GM12878 (cell line): ENCODE results near the gene FRMD3. TPM values are rescaled to one million over a fixed set of nuclear protein-coding genes. Genes with fewer than 3 reads are reported as not detected.

Experiments
- ATAC-seq: fragments of 200-7000 bp; cut with Tn5 transposase; 3 replicates; pipeline ENCODE4 v1.9.1; 2020; ENCODE audit warnings: mild to moderate bottlenecking, moderate library complexity
- BruUV-seq: library from RNA; stranded (reverse); fragments of 400-500 nt; replicated peaks from 2 replicates; lab custom pipeline; 2021; lab: Mats Ljungman, UMichigan
- CTCF ChIA-PET: fragments of 300-600 bp; sonication (Branson Sonifier 250); formaldehyde crosslinking; extraction: SDS; loops from one replicate; lab custom pipeline; 2021; ENCODE audit warnings: inconsistent platforms; lab: Yijun Ruan, JAX
- POLR2A ChIA-PET: fragments of 350-600 bp; formaldehyde crosslinking; extraction: SDS; loops from one replicate; lab custom pipeline; 2021; ENCODE audit warnings: inconsistent platforms; lab: Charles Lee
- RAD21 ChIA-PET: fragments of 300-600 bp; sonication (Branson Sonifier 250); formaldehyde crosslinking; loops from one replicate; lab custom pipeline; 2023; ENCODE audit warnings: antibody characterized with exemption; ENCODE audit not compliant: unreplicated experiment; lab: Charles Lee
- SMC1A ChIA-PET: fragments of 300-600 bp; sonication (Branson Sonifier 250); formaldehyde crosslinking; loops from one replicate; lab custom pipeline; 2023; ENCODE audit not compliant: unreplicated experiment, uncharacterized antibody; lab: Charles Lee
- DNase-seq: peaks from one replicate; pipeline ENCODE4 v3.0.0-alpha.2; 2011; ENCODE audit warnings: low read depth, low spot score
- FAIRE-seq: peaks from 3 replicates; lab custom pipeline; 2011; peaks lifted over from hg19 to GRCh38; lab: Jason Lieb, UNC
- H2AFZ ChIP-seq: 2 replicates; pipeline ENCODE4 v1.6.0; 2011; ENCODE audit warnings: low read depth, low read length, control low read depth; ENCODE audit not compliant: control insufficient read depth
- H3K27ac ChIP-seq: 2 replicates; pipeline ENCODE4 v1.5.1; 2011; ENCODE audit warnings: control low read depth; ENCODE audit not compliant: control insufficient read depth, insufficient read depth
- H3K27me3 ChIP-seq, 2 experiments: replicated peaks in 1 of 2; 2 replicates each; pipeline versions ENCODE4 v1.6.0 to v1.6.1; 2011; ENCODE audit warnings: low read length in 1 of 2; ENCODE audit not compliant: control insufficient read depth in 2 of 2, insufficient read depth in 2 of 2
- H3K36me3 ChIP-seq, 2 experiments: 2 replicates each; pipeline ENCODE4 v1.5.1; 2011; ENCODE audit warnings: low read length in 1 of 2; ENCODE audit not compliant: control insufficient read depth in 2 of 2, insufficient read depth in 2 of 2
- H3K4me1 ChIP-seq: 2 replicates; pipeline ENCODE4 v1.6.1; 2011; ENCODE audit warnings: mild to moderate bottlenecking, low read length, moderate library complexity, mixed read lengths; ENCODE audit not compliant: control insufficient read depth, insufficient read depth
- H3K4me2 ChIP-seq: 2 replicates; pipeline ENCODE4 v1.6.0; 2011; ENCODE audit warnings: control low read depth; ENCODE audit not compliant: control insufficient read depth, insufficient read depth
- H3K4me3 ChIP-seq: fragments of 200-600 bp; sonication (generic); 2 replicates; pipeline ENCODE4 v1.5.1; 2016
- H3K79me2 ChIP-seq: 2 replicates; pipeline ENCODE4 v1.6.0; 2011; ENCODE audit warnings: low read length; ENCODE audit not compliant: control insufficient read depth, insufficient read depth
- H3K9ac ChIP-seq: 2 replicates; pipeline ENCODE4 v1.8.0; 2011; ENCODE audit warnings: low read length, control low read depth, mixed read lengths; ENCODE audit not compliant: control insufficient read depth, insufficient read depth
- H3K9me3 ChIP-seq: replicated peaks from 3 replicates; pipeline ENCODE4 v1.5.1; 2011; ENCODE audit warnings: mild to moderate bottlenecking, low read length; ENCODE audit not compliant: control insufficient read depth, insufficient read depth
- H4K20me1 ChIP-seq: 2 replicates; pipeline ENCODE4 v1.6.0; 2011; ENCODE audit not compliant: control insufficient read depth, insufficient read depth
- ATF3 ChIP-seq: IDR thresholded peaks from 2 replicates; pipeline ENCODE4 v1.6.1; 2011; ENCODE audit warnings: low read depth, mild to moderate bottlenecking, low read length, moderate library complexity, borderline replicate concordance; ENCODE audit errors: extremely low read depth
- HCFC1 ChIP-seq: fragments of 150-350 bp; IDR thresholded peaks from 2 replicates; pipeline ENCODE4 v1.6.1; 2014; ENCODE audit warnings: low read length
- IKZF2 ChIP-seq, 2 experiments: fragments of 450-650 bp; IDR thresholded peaks; 2 replicates each; pipeline ENCODE4 v1.6.1; 2017; ENCODE audit warnings: mild to moderate bottlenecking in 2 of 2, moderate library complexity in 2 of 2
- NFIC ChIP-seq: IDR thresholded peaks from 2 replicates; pipeline ENCODE4 v1.6.1; 2012; ENCODE audit warnings: low read depth, mild to moderate bottlenecking, inconsistent platforms, low read length, moderate library complexity
- NKRF ChIP-seq: fragments of 450-650 bp; conservative IDR thresholded peaks from 2 replicates; pipeline ENCODE4 v1.6.1; 2017; ENCODE audit warnings: mild to moderate bottlenecking, moderate library complexity
- PKNOX1 ChIP-seq: fragments of 450-650 bp; IDR thresholded peaks from 2 replicates; pipeline ENCODE4 v1.6.1; 2016; ENCODE audit warnings: mild to moderate bottlenecking
- POLR2AphosphoS5 ChIP-seq: IDR thresholded peaks from 2 replicates; pipeline ENCODE4 v1.6.1; 2011; ENCODE audit warnings: mild to moderate bottlenecking, low read length, inconsistent platforms
- SPI1 ChIP-seq: IDR thresholded peaks from 2 replicates; pipeline ENCODE4 v1.6.1; 2011; ENCODE audit warnings: low read depth, mild to moderate bottlenecking, low read length, moderate library complexity, borderline replicate concordance; ENCODE audit not compliant: insufficient read depth
- STAT3 ChIP-seq: IDR thresholded peaks from 2 replicates; pipeline ENCODE4 v1.6.1; 2011; ENCODE audit warnings: low read depth, low read length, improper control_type of control experiment
- YBX1 ChIP-seq: fragments of 450-650 bp; IDR thresholded peaks from 2 replicates; pipeline ENCODE4 v1.6.1; 2016; ENCODE audit warnings: antibody characterized with exemption
- ZBTB4 ChIP-seq: fragments of 450-650 bp; formaldehyde crosslinking; IDR thresholded peaks from 2 replicates; pipeline ENCODE4 v1.4.0; 2022; ENCODE audit warnings: mild to moderate bottlenecking, moderate library complexity
- ZNF217 ChIP-seq: fragments of 450-650 bp; IDR thresholded peaks from 2 replicates; pipeline ENCODE4 v1.6.1; 2017; ENCODE audit warnings: antibody characterized with exemption, mild to moderate bottlenecking
- ZNF24 ChIP-seq: fragments of 450-650 bp; IDR thresholded peaks from 2 replicates; pipeline ENCODE4 v1.6.1; 2017; ENCODE audit warnings: antibody characterized with exemption, mild to moderate bottlenecking
- ZNF592 ChIP-seq: fragments of 450-650 bp; IDR thresholded peaks from 2 replicates; pipeline ENCODE4 v1.6.1; 2017; ENCODE audit warnings: mild to moderate bottlenecking, moderate library complexity
- WGBS: methylation state at CpG from one replicate; pipeline ENCODE4 v1.1.6; 2016; ENCODE audit warnings: low lambda C conversion rate; ENCODE audit not compliant: insufficient replicate concordance, insufficient coverage; ENCODE audit errors: missing lambda C conversion rate; 5-methylcytosine and 5-hydroxymethylcytosine counted together
- in situ Hi-C: fragments of 300-500 bp; cut with MboI; formaldehyde crosslinking; loops from 9 replicates; pipeline ENCODE4 v1.14.3; 2018; ENCODE audit warnings: mixed read lengths
- intact Hi-C: fragments of 100-400 bp; cut with micrococcal nuclease; formaldehyde crosslinking; loops from one replicate; pipeline ENCODE4 v1.14.2; 2022; ENCODE audit not compliant: unreplicated experiment
- polyA plus RNA-seq, 11 experiments: library from polyadenylated mRNA; depleted of rRNA in 4 of 11; unstranded in 6 of 11; stranded (reverse) in 5 of 11; fragments of >200 nt; fragmentation: Nextera tagmentation in 4 of 11; fragmentation: Illumina TruSeq in 1 of 11; extraction: Ambion mirVana in 4 of 11; extraction: Trizol in 1 of 11; gene quantifications; 1 replicate in 1 of 11; 2 replicates in 10 of 11; pipeline versions ENCODE4 v1.2.1 to v1.2.3, GENCODE V29; 2011 to 2016; ENCODE audit warnings: inconsistent platforms in 2 of 11, missing spikeins in 2 of 11, low read depth in 1 of 11
- total RNA-seq, 4 experiments: library from RNA; depleted of rRNA in 3 of 4; stranded (reverse); fragments of >200 nt in 3 of 4; fragmentation: Illumina TruSeq in 1 of 4; extraction: Trizol in 1 of 4; gene quantifications; 2 replicates each; pipeline versions ENCODE4 v1.2.1 to v1.2.3, GENCODE V29; 2013 to 2021

The FRMD3 gene
- total and polyA plus RNA-seq, 10 of the 15 experiments (the other 5 are each of a cell fraction or from before 2014, with no cell fraction given): 0.04 to 0.68 (median 0.21) TPM; not detected in 1

GRCh38 chr9:83342731-83343130, 195.5 kb downstream of the FRMD3 start:
- no peaks in the 10 kb centered on the region for H3K4me1 ChIP-seq
- H2AFZ ChIP-seq: no peak overlapping the region
- no peaks in the 10 kb centered on the region for H4K20me1 ChIP-seq
- in situ Hi-C loops: no loop called here
- no peak for FAIRE-seq
- no peaks in the 10 kb centered on the region for H3K36me3 ChIP-seq
- RAD21 ChIA-PET: interaction anchor here (0.5 to 1.9 kb wide), 3 partner anchors 8 to 203 kb away, joined by 3 to 8 read pairs (median 5); no protein-coding TSS in a partner anchor
- no peak overlapping the region for H3K4me2 ChIP-seq
- POLR2A ChIA-PET: no interaction called here
- no peak for DNase-seq
- no peaks in the 10 kb centered on the region for H3K9me3 ChIP-seq
- H3K27me3 ChIP-seq: no peaks in the 10 kb centered on the region
- no TSS peak for BruUV-seq
- SMC1A ChIA-PET: interaction anchor here (1.4 to 2.2 kb wide), 2 partner anchors 8 to 254 kb away, joined by 3 to 10 read pairs; no protein-coding TSS in a partner anchor
- no peak overlapping the region for H3K4me3 ChIP-seq
- 23% methylated on average over 3 of the region's 3 CpGs for WGBS
- ATAC-seq: no peak
- H3K27ac ChIP-seq: no peak overlapping the region
- intact Hi-C loops: no loop called here
- CTCF ChIA-PET: interaction anchor here (1.1 to 4.8 kb wide), 3 partner anchors 8 to 202 kb away, joined by 3 to 28 read pairs (median 24); no protein-coding TSS in a partner anchor
- no peaks in the 10 kb centered on the region for H3K79me2 ChIP-seq
- H3K9ac ChIP-seq: no peak overlapping the region
- no peak for TF ChIP-seq POLR2AphosphoS5
- no peak for TF ChIP-seq HCFC1
- no peak for TF ChIP-seq NKRF
- TF ChIP-seq YBX1: no peak
- no peak for TF ChIP-seq ZNF217
- no peak for TF ChIP-seq IKZF2 (IDR thresholded peaks at IDR 0.05)
- no peak for TF ChIP-seq ZBTB4 (CRISPR knock-in tag)
- TF ChIP-seq SPI1: no peak
- TF ChIP-seq NFIC: no peak
- no peak for TF ChIP-seq ZNF592
- TF ChIP-seq ZNF24: no peak
- TF ChIP-seq STAT3: no peak
- no peak for TF ChIP-seq ATF3
- TF ChIP-seq PKNOX1: no peak
